ENCODE data around the gene CALHM4. TPM values are rescaled to one million over a fixed set of nuclear protein-coding genes. Genes with fewer than 3 reads are reported as not detected.

CALHM4 gene
- total RNA-seq, 2 experiments from 2014 or later: not detected

GRCh38 chr6:116568821-116569755 lies 15.5 kb downstream of the CALHM4 start:
- Mint-ChIP-seq H3K4me1 (peaks cover 41% of the 10 kb centered on the region), H3K9me3 (no peaks in the 10 kb centered on the region), H3K4me3 (no peak overlapping the region), H3K36me3 (ENCODE audit: low read depth) (peaks cover 3% of the 10 kb centered on the region), H3K27ac (no peak overlapping the region), H3K27me3 (peaks cover 16% of the 10 kb centered on the region)
- DNase-seq: no peak
- ChIA-PET CTCF (interaction anchor here (0.7 to 2.5 kb wide), 2 partner anchors 12 to 76 kb away, joined by 3 to 21 read pairs; no protein-coding TSS in a partner anchor), POLR2A (interaction anchor here (1.5 to 2.7 kb wide), 3 partner anchors 55 to 468 kb away, joined by 3 to 13 read pairs (median 8); partner anchors contain the start of genes DSE and NT5DC1)

GRCh38 chr6:116570856-116571682 lies 17.5 kb downstream of the CALHM4 start, which contains the start of gene RWDD1:
Gene RWDD1, plus strand, starts transcription at chr6:116571504. Its CDS starts 79 bp downstream, at chr6:116571583.
- Mint-ChIP-seq H3K9me3 (no peaks in the 10 kb centered on the region), H3K36me3 (ENCODE audit: low read depth) (peaks cover 9% of the 10 kb centered on the region)

GRCh38 chr6:116571683-116572000 lies 18.1 kb downstream of the CALHM4 start:
- POLR2A ChIA-PET: interaction anchor here (0.8 to 3.5 kb wide), 20 partner anchors 8 to 471 kb away, joined by 3 to 55 read pairs (median 6); partner anchors contain the start of genes DSE, KPNA5, NT5DC1 and TSPYL1

More at GRCh38 chr6:116570856-116571682, 17.5 kb downstream of the CALHM4 start, which contains the start of gene RWDD1:
- CTCF ChIA-PET: interaction anchor here (0.9 to 2.9 kb wide), 12 partner anchors 8 to 317 kb away, joined by 3 to 21 read pairs (median 6); partner anchors contain the start of genes TSPYL1, TSPYL4 and ZUP1
- Mint-ChIP-seq H3K27ac (peak within 1 kb of the TSS; percentile 88), H3K4me1 (peaks cover 44% of the 10 kb centered on the region), H3K27me3 (peaks cover 8% of the 10 kb centered on the region), H3K4me3 (peak within 1 kb of the TSS; percentile 92)
- POLR2A ChIA-PET: interaction anchor here (0.6 to 3.5 kb wide), 24 partner anchors 9 to 470 kb away, joined by 3 to 55 read pairs (median 6); partner anchors contain the start of genes DSE, KPNA5, NT5DC1 and TSPYL1
- DNase-seq: peak; percentile 99

GRCh38 chr6:116572162-116572561 lies 18.6 kb downstream of the CALHM4 start:
- Mint-ChIP-seq H3K4me1 (peaks cover 53% of the 10 kb centered on the region), H3K27ac (peak overlapping the region; percentile 88), H3K4me3 (peak overlapping the region; percentile 92), H3K27me3 (no peaks in the 10 kb centered on the region), H3K9me3 (no peaks in the 10 kb centered on the region), H3K36me3 (ENCODE audit: low read depth) (peaks cover 17% of the 10 kb centered on the region)
- ChIA-PET CTCF (interaction anchor here (1.4 to 2.9 kb wide), 7 partner anchors 9 to 318 kb away, joined by 5 to 19 read pairs (median 9); partner anchors contain the start of genes TSPYL1, TSPYL4 and ZUP1), POLR2A (interaction anchor here (0.6 to 3.5 kb wide), 17 partner anchors 8 to 471 kb away, joined by 3 to 55 read pairs (median 6); partner anchors contain the start of genes KPNA5, NT5DC1, TSPYL1 and TSPYL4)
- no peak for DNase-seq

More at GRCh38 chr6:116571683-116572000, 18.1 kb downstream of the CALHM4 start:
- peaks cover 4% of the 10 kb centered on the region for H3K27me3 Mint-ChIP-seq
- H3K9me3 Mint-ChIP-seq: no peaks in the 10 kb centered on the region
- CTCF ChIA-PET: interaction anchor here (0.9 to 2.9 kb wide), 10 partner anchors 8 to 317 kb away, joined by 3 to 21 read pairs (median 8); partner anchors contain the start of genes TSPYL1, TSPYL4 and ZUP1
- no peak for DNase-seq
- peaks cover 15% of the 10 kb centered on the region for H3K36me3 Mint-ChIP-seq (ENCODE audit: low read depth)
- peak overlapping the region; percentile 92 for H3K4me3 Mint-ChIP-seq
- peaks cover 49% of the 10 kb centered on the region for H3K4me1 Mint-ChIP-seq
- H3K27ac Mint-ChIP-seq: peak overlapping the region; percentile 88

GRCh38 chr6:116575227-116575626 lies 21.7 kb downstream of the CALHM4 start:
- Mint-ChIP-seq H3K27ac (no peak overlapping the region), H3K27me3 (no peaks in the 10 kb centered on the region), H3K9me3 (no peaks in the 10 kb centered on the region), H3K4me1 (peaks cover 49% of the 10 kb centered on the region), H3K36me3 (ENCODE audit: low read depth) (peaks cover 26% of the 10 kb centered on the region), H3K4me3 (no peak overlapping the region)
- CTCF ChIA-PET: no interaction called here
- POLR2A ChIA-PET: no interaction called here
- DNase-seq: no peak

GRCh38 chr6:116577486-116577885 lies 23.9 kb downstream of the CALHM4 start:
- H3K4me1 Mint-ChIP-seq: peaks cover 36% of the 10 kb centered on the region
- peaks cover 32% of the 10 kb centered on the region for H3K36me3 Mint-ChIP-seq (ENCODE audit: low read depth)
- H3K4me3 Mint-ChIP-seq: no peak overlapping the region
- no peak overlapping the region for H3K27ac Mint-ChIP-seq
- no peaks in the 10 kb centered on the region for H3K9me3 Mint-ChIP-seq
- CTCF ChIA-PET: interaction anchor here (1.4 kb wide), 1 partner anchor 16 kb away, joined by 5 read pairs; no protein-coding TSS in a partner anchor
- POLR2A ChIA-PET: no interaction called here
- no peaks in the 10 kb centered on the region for H3K27me3 Mint-ChIP-seq
- no peak for DNase-seq

GRCh38 chr6:116578335-116578734 lies 24.8 kb downstream of the CALHM4 start:
- H3K9me3 Mint-ChIP-seq: no peaks in the 10 kb centered on the region
- CTCF ChIA-PET: interaction anchor here (1.4 kb wide), 1 partner anchor 17 kb away, joined by 5 read pairs; no protein-coding TSS in a partner anchor
- peaks cover 34% of the 10 kb centered on the region for H3K36me3 Mint-ChIP-seq (ENCODE audit: low read depth)
- H3K4me3 Mint-ChIP-seq: no peak overlapping the region
- no peaks in the 10 kb centered on the region for H3K27me3 Mint-ChIP-seq
- POLR2A ChIA-PET: no interaction called here
- H3K4me1 Mint-ChIP-seq: peaks cover 28% of the 10 kb centered on the region
- H3K27ac Mint-ChIP-seq: no peak overlapping the region
- no peak for DNase-seq

- no peaks in the 10 kb centered on the region for H3K27me3 Mint-ChIP-seq
- POLR2A ChIA-PET: interaction anchor here (0.8 to 2.7 kb wide), 2 partner anchors 8 to 326 kb away, joined by 4 to 12 read pairs; partner anchors contain the start of gene RWDD1
- H3K9me3 Mint-ChIP-seq: no peaks in the 10 kb centered on the region
- DNase-seq: no peak
- H3K4me3 Mint-ChIP-seq: no peak overlapping the region
- peaks cover 31% of the 10 kb centered on the region for H3K36me3 Mint-ChIP-seq (ENCODE audit: low read depth)
- CTCF ChIA-PET: interaction anchor here (0.9 to 3.9 kb wide), 3 partner anchors 9 to 24 kb away, joined by 3 to 21 read pairs (median 3); partner anchors contain the start of gene RWDD1
- H3K27ac Mint-ChIP-seq: no peak overlapping the region
- peaks cover 20% of the 10 kb centered on the region for H3K4me1 Mint-ChIP-seq
These were observed 25.6 kb downstream of the CALHM4 start for GRCh38 chr6:116579143-116579542.

- POLR2A ChIA-PET: interaction anchor here (1.0 to 2.7 kb wide), 2 partner anchors 8 to 9 kb away, joined by 3 to 12 read pairs; partner anchors contain the start of gene RWDD1
- Mint-ChIP-seq H3K4me3 (no peak overlapping the region), H3K36me3 (ENCODE audit: low read depth) (peaks cover 38% of the 10 kb centered on the region), H3K27ac (no peak overlapping the region), H3K4me1 (peaks cover 16% of the 10 kb centered on the region), H3K27me3 (no peaks in the 10 kb centered on the region), H3K9me3 (no peaks in the 10 kb centered on the region)
- DNase-seq: no peak
- CTCF ChIA-PET: interaction anchor here (3.9 kb wide), 1 partner anchor 10 kb away, joined by 21 read pairs; the partner anchor contains the start of gene RWDD1
These were observed 26.6 kb downstream of the CALHM4 start for GRCh38 chr6:116580198-116580597.

- ChIA-PET POLR2A (no interaction called here), CTCF (no interaction called here)
- no peaks in the 10 kb centered on the region for H3K4me1 Mint-ChIP-seq
- H3K27ac Mint-ChIP-seq: no peak overlapping the region
- H3K27me3 Mint-ChIP-seq: no peaks in the 10 kb centered on the region
- DNase-seq: no peak
- H3K9me3 Mint-ChIP-seq: no peaks in the 10 kb centered on the region
- no peak overlapping the region for H3K4me3 Mint-ChIP-seq
- peaks cover 36% of the 10 kb centered on the region for H3K36me3 Mint-ChIP-seq (ENCODE audit: low read depth)
These were observed 32.7 kb downstream of the CALHM4 start for GRCh38 chr6:116586276-116586675.

GRCh38 chr6:116586738-116587137 lies 33.2 kb downstream of the CALHM4 start:
- H3K9me3 Mint-ChIP-seq: no peaks in the 10 kb centered on the region
- no peak for DNase-seq
- H3K27ac Mint-ChIP-seq: no peak overlapping the region
- H3K27me3 Mint-ChIP-seq: no peaks in the 10 kb centered on the region
- H3K4me1 Mint-ChIP-seq: no peaks in the 10 kb centered on the region
- H3K4me3 Mint-ChIP-seq: no peak overlapping the region
- ChIA-PET POLR2A (no interaction called here), CTCF (no interaction called here)
- peaks cover 35% of the 10 kb centered on the region for H3K36me3 Mint-ChIP-seq (ENCODE audit: low read depth)

GRCh38 chr6:116595247-116595646 lies 41.7 kb downstream of the CALHM4 start:
- H3K27me3 Mint-ChIP-seq: no peaks in the 10 kb centered on the region
- DNase-seq: no peak
- no peaks in the 10 kb centered on the region for H3K4me1 Mint-ChIP-seq
- no peaks in the 10 kb centered on the region for H3K9me3 Mint-ChIP-seq
- peaks cover 34% of the 10 kb centered on the region for H3K36me3 Mint-ChIP-seq (ENCODE audit: low read depth)
- no peak overlapping the region for H3K4me3 Mint-ChIP-seq
- ChIA-PET CTCF (no interaction called here), POLR2A (interaction anchor here (0.5 kb wide), 1 partner anchor 19 kb away, joined by 4 read pairs; no protein-coding TSS in a partner anchor)
- no peak overlapping the region for H3K27ac Mint-ChIP-seq
